GM06990 (cell line): Measurements from ENCODE around the gene RSBN1L.
"Not testable (repeated sequence)": the region's sequence is repeated elsewhere in the genome, so short reads cannot be mapped to it uniquely, and the experiment has no call there.

Experiments
- DNase-seq: peaks from one replicate; pipeline ENCODE4 v3.0.0-alpha.2; 2011; ENCODE audit not compliant: insufficient read length; ENCODE audit errors: extremely low read depth
- H3K27me3 ChIP-seq: replicated peaks from 2 replicates; pipeline ENCODE4 v1.6.0; 2011; ENCODE audit warnings: low read length; ENCODE audit not compliant: control insufficient read depth, insufficient read depth
- H3K36me3 ChIP-seq: 2 replicates; pipeline ENCODE4 v1.5.1; 2011; ENCODE audit warnings: low read length; ENCODE audit not compliant: control insufficient read depth, insufficient read depth
- H3K4me3 ChIP-seq: replicated peaks from 2 replicates; pipeline ENCODE4 v1.5.1; 2011; ENCODE audit warnings: low read depth, mild to moderate bottlenecking, control low read depth, low read length
- TF ChIP-seq, protein P1 (sequence below): IDR thresholded peaks from 2 replicates; pipeline ENCODE4 v1.5.1; 2011; ENCODE audit warnings: low read length, control low read depth, mild to moderate bottlenecking, inconsistent platforms; ENCODE audit not compliant: insufficient read depth, poor library complexity, severe bottlenecking

RSBN1L gene

GRCh38 chr7:77783545-77783944 is 87.3 kb downstream of the RSBN1L start:
- no peak for DNase-seq
- TF ChIP-seq, protein P1, sequence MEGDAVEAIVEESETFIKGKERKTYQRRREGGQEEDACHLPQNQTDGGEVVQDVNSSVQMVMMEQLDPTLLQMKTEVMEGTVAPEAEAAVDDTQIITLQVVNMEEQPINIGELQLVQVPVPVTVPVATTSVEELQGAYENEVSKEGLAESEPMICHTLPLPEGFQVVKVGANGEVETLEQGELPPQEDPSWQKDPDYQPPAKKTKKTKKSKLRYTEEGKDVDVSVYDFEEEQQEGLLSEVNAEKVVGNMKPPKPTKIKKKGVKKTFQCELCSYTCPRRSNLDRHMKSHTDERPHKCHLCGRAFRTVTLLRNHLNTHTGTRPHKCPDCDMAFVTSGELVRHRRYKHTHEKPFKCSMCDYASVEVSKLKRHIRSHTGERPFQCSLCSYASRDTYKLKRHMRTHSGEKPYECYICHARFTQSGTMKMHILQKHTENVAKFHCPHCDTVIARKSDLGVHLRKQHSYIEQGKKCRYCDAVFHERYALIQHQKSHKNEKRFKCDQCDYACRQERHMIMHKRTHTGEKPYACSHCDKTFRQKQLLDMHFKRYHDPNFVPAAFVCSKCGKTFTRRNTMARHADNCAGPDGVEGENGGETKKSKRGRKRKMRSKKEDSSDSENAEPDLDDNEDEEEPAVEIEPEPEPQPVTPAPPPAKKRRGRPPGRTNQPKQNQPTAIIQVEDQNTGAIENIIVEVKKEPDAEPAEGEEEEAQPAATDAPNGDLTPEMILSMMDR, result no peak
- H3K36me3 ChIP-seq, result peaks cover 2% of the 10 kb centered on the region
- no peaks in the 10 kb centered on the region for H3K27me3 ChIP-seq
- no peak overlapping the region for H3K4me3 ChIP-seq

DNA sequence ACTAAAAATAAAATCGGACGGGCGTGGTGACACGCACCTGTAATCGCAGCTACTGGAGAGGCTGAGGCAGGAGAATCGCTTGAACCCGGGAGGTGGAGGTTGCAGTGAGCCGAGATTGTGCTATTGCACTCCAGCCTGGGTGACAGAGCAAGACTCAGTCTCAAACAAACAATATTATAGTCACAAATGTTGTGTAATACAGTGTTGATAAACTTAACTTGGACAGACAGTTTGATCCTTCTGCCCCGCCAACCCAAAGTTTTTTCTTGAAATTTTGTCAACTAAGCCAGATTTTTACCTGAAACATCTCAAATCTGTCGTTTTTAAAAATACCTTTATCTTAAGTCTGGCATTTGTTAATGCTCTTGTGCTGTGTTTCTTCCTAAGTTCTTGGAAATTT is 88.2 kb downstream of the RSBN1L start:
- not testable (repeated sequence) for H3K27me3 ChIP-seq, H3K36me3 ChIP-seq, H3K4me3 ChIP-seq, DNase-seq

DNA sequence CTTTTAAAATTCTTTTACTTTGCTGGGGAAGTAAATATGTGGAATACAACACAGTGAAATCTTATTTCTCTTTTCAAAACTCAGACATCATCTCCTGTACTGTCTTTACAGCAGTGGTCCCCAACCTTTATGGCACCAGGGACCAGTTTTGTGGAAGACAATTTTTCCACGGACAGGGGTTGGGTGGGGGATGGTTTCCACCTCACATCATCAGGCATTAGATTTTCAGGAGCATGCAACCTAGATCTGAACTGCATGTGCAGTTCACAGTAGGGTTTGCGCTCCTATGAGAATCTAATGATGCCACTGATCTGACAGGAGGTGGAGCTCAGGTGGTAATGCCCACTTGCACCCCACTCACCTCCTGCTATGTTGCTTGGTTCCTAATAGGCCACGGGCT is 89.8 kb downstream of the RSBN1L start:
- no peak for DNase-seq
- Histone ChIP-seq H3K4me3 (no peak overlapping the region), H3K36me3 (no peaks in the 10 kb centered on the region; the same call in 1 of the 2 replicates), H3K27me3 (no peaks in the 10 kb centered on the region)
- TF ChIP-seq, protein P1, result no peak

GRCh38 chr7:77786741-77787140 is 90.5 kb downstream of the RSBN1L start:
- no peak for DNase-seq
- H3K36me3 ChIP-seq, result no peaks in the 10 kb centered on the region; the same call in 1 of the 2 replicates
- H3K27me3 ChIP-seq, result no peaks in the 10 kb centered on the region
- H3K4me3 ChIP-seq, result no peak overlapping the region
- TF ChIP-seq, protein P1, result no peak

DNA sequence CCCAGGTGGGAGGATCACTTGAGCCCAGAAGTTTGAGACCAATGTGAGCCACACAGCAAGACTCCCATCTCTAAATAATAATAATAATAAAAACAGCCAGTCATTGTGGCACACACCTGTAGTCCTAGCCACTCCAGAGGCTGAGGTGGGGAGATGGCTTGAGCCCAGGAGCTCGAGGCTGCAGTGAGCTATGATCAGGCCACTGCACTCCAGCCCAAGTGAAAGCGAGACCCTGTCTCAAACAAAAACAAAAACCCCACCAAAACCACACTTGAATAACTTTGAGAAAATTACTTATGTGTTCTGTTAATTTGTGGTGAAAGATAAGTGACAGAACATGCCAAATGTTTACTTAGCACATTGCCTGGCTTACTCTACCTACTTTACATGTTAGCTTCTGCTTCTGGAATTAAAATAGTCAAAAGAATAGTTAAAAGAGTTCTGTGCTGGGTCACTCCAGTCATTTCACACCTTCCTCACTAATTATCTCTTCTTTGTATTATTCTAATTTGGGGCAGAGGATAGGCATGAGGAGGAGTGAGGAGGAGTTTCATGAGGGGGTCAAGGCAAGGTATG is 92.2 kb downstream of the RSBN1L start:
- TF ChIP-seq, protein P1, result no peak
- DNase-seq, result peak; percentile 36

GRCh38 chr7:77791336-77791735 is 95.1 kb downstream of the RSBN1L start:
- TF ChIP-seq, protein P1, result no peak
- Histone ChIP-seq H3K4me3 (no peak overlapping the region), H3K27me3 (no peaks in the 10 kb centered on the region), H3K36me3 (no peaks in the 10 kb centered on the region)
- DNase-seq, result no peak

More for the DNA sequence above, 92.2 kb downstream of the RSBN1L start:
- Histone ChIP-seq H3K27me3 (no peaks in the 10 kb centered on the region), H3K4me3 (no peak overlapping the region), H3K36me3 (no peaks in the 10 kb centered on the region; the same call in 1 of the 2 replicates)
